K562 (cell line): ENCODE measurements around the gene USB1. TPM values are rescaled to one million over a fixed set of nuclear protein-coding genes. Genes with fewer than 3 reads are reported as not detected.

Experiments used
- CHD1 ChIP-seq: fragments of 200-600 bp; sonication (generic); IDR thresholded peaks from one replicate; pipeline ENCODE4 v1.6.1; 2012; ENCODE audit warnings: mild to moderate bottlenecking, moderate library complexity, low read length, inconsistent platforms
- ERF ChIP-seq: fragments of 450-650 bp; formaldehyde crosslinking; IDR thresholded peaks from 2 replicates; pipeline ENCODE4 v1.4.0; 2020; ENCODE audit warnings: mild to moderate bottlenecking, mixed read lengths
- ETV6 ChIP-seq, 3 experiments: fragments of 150-350 bp in 1 of 3; sonication (generic) in 1 of 3; formaldehyde crosslinking in 1 of 3; IDR thresholded peaks; 2 replicates each; pipeline versions ENCODE4 v1.6.1 to v1.8.0; 2014 to 2022; ENCODE audit warnings: borderline replicate concordance in 2 of 3, low read depth in 2 of 3, antibody characterized with exemption in 1 of 3, low read length in 1 of 3, mild to moderate bottlenecking in 1 of 3, missing genetic modification reagents in 1 of 3
- HNRNPUL1 ChIP-seq: fragments of 200-400 bp; formaldehyde crosslinking; IDR thresholded peaks from 2 replicates; pipeline ENCODE4 v1.6.1; 2017; ENCODE audit warnings: low read length
- JUND ChIP-seq, 2 experiments: IDR thresholded peaks; 2 replicates in 1 of 2; 3 replicates in 1 of 2; pipeline ENCODE4 v1.6.1; 2011; ENCODE audit warnings: borderline replicate concordance in 2 of 2, low read depth in 2 of 2, low read length in 2 of 2, improper control_type of control experiment in 1 of 2, missing biosample characterization in 1 of 2, missing genetic modification characterization in 1 of 2, missing genetic modification reagents in 1 of 2
- NEUROD1 ChIP-seq: fragments of 150-350 bp; IDR thresholded peaks from 2 replicates; pipeline ENCODE4 v1.6.1; 2014; ENCODE audit warnings: borderline replicate concordance, low read length, low read depth; ENCODE audit not compliant: partially characterized antibody
- RB1 ChIP-seq: fragments of 450-650 bp; IDR thresholded peaks from 2 replicates; pipeline ENCODE4 v1.6.1; 2017; ENCODE audit warnings: low read depth, mild to moderate bottlenecking
- RFX7 ChIP-seq: fragments of 250-450 bp; sonication (Bioruptor Pico); IDR thresholded peaks from 2 replicates; pipeline ENCODE4 v1.5.1; 2021; ENCODE audit warnings: mild to moderate bottlenecking
- SP2 ChIP-seq: IDR thresholded peaks from 2 replicates; pipeline ENCODE4 v1.6.1; 2011; ENCODE audit warnings: mild to moderate bottlenecking, low read depth, low read length, moderate library complexity; ENCODE audit not compliant: poor library complexity, severe bottlenecking; ENCODE audit errors: extremely low read depth
- ZBTB8A ChIP-seq: fragments of 450-650 bp; IDR thresholded peaks from 2 replicates; pipeline ENCODE4 v1.6.1; 2018; ENCODE audit warnings: mild to moderate bottlenecking, moderate library complexity; ENCODE audit not compliant: partially characterized antibody
- ZNF24 ChIP-seq: fragments of 450-650 bp; IDR thresholded peaks from 2 replicates; pipeline ENCODE4 v1.6.1; 2016
- ZNF263 ChIP-seq: sonication (generic); formaldehyde crosslinking; IDR thresholded peaks from 2 replicates; pipeline ENCODE4 v1.8.0; 2022; ENCODE audit warnings: mild to moderate bottlenecking, missing genetic modification reagents, borderline replicate concordance
- polyA plus RNA-seq, 8 experiments: library from polyadenylated mRNA; depleted of rRNA in 4 of 8; stranded (reverse) in 5 of 8; unstranded in 3 of 8; fragments of >200 nt; fragmentation: Nextera tagmentation in 2 of 8; fragmentation: Illumina TruSeq in 1 of 8; extraction: Ambion mirVana in 2 of 8; extraction: Trizol in 1 of 8; gene quantifications; 2 replicates each; pipeline versions ENCODE4 v1.2.1 to v1.2.3, GENCODE V29; 2011 to 2014; ENCODE audit warnings: inconsistent platforms in 1 of 8, missing spikeins in 1 of 8
- total RNA-seq, 7 experiments: library from RNA; depleted of rRNA in 6 of 7; stranded (reverse); fragments of >200 nt in 6 of 7; fragmentation: Illumina TruSeq in 2 of 7; extraction: Trizol in 2 of 7; gene quantifications; 2 replicates each; pipeline versions ENCODE4 v1.2.1 to v1.2.3, GENCODE V29; 2011 to 2021; ENCODE audit warnings: low replicate concordance in 1 of 7
- TF ChIP-seq, protein P1 (sequence below): fragments of 200-400 bp; formaldehyde crosslinking; IDR thresholded peaks from 2 replicates; pipeline ENCODE4 v1.6.1; 2017; ENCODE audit warnings: mild to moderate bottlenecking, low read depth, low read length, moderate library complexity
- TF ChIP-seq, protein P2 (sequence below): fragments of 450-650 bp; IDR thresholded peaks from 2 replicates; pipeline ENCODE4 v1.6.1; 2016; ENCODE audit warnings: antibody characterized with exemption
- TF ChIP-seq, protein P3 (sequence below): IDR thresholded peaks from 2 replicates; pipeline ENCODE4 v1.6.1; 2012; ENCODE audit warnings: low read depth, low read length, improper control_type of control experiment, borderline replicate concordance
- TF ChIP-seq, protein P4 (sequence below): fragments of 450-650 bp; IDR thresholded peaks from 2 replicates; pipeline ENCODE4 v1.6.1; 2017; ENCODE audit warnings: antibody characterized with exemption, mild to moderate bottlenecking

The USB1 gene
- total and polyA plus RNA-seq, 9 of the 15 experiments (the other 6 are each of a cell fraction or from before 2014, with no cell fraction given): 11.6 to 73.6 (median 19.4) TPM

DNA sequence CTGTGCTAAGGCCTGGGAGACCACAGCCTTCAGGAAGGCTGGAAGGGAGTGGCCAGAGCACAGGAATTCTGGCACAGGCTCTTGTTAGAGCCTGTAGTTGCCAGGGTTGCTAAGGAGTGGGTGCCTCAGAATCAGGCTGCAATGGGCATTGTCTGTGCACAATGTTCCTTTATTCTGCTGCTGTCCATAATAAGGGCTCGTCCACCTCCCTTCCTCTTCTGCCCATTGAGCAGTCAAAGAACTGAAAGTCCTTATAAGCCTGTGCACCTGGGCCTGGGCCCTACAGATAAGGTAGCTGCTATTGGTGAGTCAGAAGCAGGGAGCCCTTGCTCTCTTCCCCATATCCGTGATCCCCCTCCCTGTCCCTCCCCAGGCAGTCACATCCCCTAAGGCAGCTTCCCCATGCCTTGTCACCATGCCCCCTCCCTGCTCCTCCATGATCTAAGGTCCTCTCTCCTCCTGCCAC is 24.8 kb upstream of the USB1 start (continued):
- TF ChIP-seq, protein P1, sequence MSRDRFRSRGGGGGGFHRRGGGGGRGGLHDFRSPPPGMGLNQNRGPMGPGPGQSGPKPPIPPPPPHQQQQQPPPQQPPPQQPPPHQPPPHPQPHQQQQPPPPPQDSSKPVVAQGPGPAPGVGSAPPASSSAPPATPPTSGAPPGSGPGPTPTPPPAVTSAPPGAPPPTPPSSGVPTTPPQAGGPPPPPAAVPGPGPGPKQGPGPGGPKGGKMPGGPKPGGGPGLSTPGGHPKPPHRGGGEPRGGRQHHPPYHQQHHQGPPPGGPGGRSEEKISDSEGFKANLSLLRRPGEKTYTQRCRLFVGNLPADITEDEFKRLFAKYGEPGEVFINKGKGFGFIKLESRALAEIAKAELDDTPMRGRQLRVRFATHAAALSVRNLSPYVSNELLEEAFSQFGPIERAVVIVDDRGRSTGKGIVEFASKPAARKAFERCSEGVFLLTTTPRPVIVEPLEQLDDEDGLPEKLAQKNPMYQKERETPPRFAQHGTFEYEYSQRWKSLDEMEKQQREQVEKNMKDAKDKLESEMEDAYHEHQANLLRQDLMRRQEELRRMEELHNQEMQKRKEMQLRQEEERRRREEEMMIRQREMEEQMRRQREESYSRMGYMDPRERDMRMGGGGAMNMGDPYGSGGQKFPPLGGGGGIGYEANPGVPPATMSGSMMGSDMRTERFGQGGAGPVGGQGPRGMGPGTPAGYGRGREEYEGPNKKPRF: no peak
- TF ChIP-seq HNRNPUL1 (no peak), ZBTB8A (no peak), RFX7 (CRISPR knock-in tag) (no peak), ERF (CRISPR knock-in tag) (no peak), ZNF24 (0 out of 2 replicates have a peak, but pooled peaks have one; percentile 25), JUND (IDR thresholded peaks at IDR 0.05; ENCODE audit: borderline replicate concordance, low read depth, low read length) (peak; percentile 97), JUND (tag; IDR thresholded peaks at IDR 0.05; ENCODE audit: borderline replicate concordance, low read depth, low read length) (peak; percentile 91; the same call in 2 of the 3 replicates), RB1 (no peak), ZNF263 (CRISPR knock-in tag) (peak; percentile 91), ETV6 (IDR thresholded peaks at IDR 0.05; ENCODE audit: borderline replicate concordance in 1 of 2, low read depth in 2 of 2, low read length in 1 of 2) (no peak), ETV6 (CRISPR knock-in tag; IDR thresholded peaks at IDR 0.05; ENCODE audit: borderline replicate concordance) (no peak), SP2 (no peak), NEUROD1 (peak; percentile 92), CHD1 (no peak)
- TF ChIP-seq, protein P2, sequence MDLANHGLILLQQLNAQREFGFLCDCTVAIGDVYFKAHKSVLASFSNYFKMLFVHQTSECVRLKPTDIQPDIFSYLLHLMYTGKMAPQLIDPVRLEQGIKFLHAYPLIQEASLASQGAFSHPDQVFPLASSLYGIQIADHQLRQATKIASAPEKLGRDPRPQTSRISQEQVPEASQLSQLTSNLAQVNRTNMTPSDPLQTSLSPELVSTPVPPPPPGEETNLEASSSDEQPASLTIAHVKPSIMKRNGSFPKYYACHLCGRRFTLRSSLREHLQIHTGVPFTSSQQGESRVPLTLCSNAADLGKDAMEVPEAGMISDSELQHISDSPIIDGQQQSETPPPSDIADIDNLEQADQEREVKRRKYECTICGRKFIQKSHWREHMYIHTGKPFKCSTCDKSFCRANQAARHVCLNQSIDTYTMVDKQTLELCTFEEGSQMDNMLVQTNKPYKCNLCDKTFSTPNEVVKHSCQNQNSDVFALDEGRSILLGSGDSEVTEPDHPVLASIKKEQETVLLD: peak; percentile 81
- TF ChIP-seq, protein P3, sequence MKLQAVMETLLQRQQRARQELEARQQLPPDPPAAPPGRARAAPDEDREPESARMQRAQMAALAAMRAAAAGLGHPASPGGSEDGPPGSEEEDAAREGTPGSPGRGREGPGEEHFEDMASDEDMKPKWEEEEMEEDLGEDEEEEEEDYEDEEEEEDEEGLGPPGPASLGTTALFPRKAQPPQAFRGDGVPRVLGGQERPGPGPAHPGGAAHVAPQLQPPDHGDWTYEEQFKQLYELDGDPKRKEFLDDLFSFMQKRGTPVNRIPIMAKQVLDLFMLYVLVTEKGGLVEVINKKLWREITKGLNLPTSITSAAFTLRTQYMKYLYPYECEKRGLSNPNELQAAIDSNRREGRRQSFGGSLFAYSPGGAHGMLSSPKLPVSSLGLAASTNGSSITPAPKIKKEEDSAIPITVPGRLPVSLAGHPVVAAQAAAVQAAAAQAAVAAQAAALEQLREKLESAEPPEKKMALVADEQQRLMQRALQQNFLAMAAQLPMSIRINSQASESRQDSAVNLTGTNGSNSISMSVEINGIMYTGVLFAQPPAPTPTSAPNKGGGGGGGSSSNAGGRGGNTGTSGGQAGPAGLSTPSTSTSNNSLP: no peak
- TF ChIP-seq, protein P4, sequence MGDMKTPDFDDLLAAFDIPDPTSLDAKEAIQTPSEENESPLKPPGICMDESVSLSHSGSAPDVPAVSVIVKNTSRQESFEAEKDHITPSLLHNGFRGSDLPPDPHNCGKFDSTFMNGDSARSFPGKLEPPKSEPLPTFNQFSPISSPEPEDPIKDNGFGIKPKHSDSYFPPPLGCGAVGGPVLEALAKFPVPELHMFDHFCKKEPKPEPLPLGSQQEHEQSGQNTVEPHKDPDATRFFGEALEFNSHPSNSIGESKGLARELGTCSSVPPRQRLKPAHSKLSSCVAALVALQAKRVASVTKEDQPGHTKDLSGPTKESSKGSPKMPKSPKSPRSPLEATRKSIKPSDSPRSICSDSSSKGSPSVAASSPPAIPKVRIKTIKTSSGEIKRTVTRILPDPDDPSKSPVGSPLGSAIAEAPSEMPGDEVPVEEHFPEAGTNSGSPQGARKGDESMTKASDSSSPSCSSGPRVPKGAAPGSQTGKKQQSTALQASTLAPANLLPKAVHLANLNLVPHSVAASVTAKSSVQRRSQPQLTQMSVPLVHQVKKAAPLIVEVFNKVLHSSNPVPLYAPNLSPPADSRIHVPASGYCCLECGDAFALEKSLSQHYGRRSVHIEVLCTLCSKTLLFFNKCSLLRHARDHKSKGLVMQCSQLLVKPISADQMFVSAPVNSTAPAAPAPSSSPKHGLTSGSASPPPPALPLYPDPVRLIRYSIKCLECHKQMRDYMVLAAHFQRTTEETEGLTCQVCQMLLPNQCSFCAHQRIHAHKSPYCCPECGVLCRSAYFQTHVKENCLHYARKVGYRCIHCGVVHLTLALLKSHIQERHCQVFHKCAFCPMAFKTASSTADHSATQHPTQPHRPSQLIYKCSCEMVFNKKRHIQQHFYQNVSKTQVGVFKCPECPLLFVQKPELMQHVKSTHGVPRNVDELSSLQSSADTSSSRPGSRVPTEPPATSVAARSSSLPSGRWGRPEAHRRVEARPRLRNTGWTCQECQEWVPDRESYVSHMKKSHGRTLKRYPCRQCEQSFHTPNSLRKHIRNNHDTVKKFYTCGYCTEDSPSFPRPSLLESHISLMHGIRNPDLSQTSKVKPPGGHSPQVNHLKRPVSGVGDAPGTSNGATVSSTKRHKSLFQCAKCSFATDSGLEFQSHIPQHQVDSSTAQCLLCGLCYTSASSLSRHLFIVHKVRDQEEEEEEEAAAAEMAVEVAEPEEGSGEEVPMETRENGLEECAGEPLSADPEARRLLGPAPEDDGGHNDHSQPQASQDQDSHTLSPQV: peak; percentile 47; the same call in 1 of the 2 replicates
